H1 (cell line): ENCODE data around the gene CHODL. TPM values are rescaled to one million over a fixed set of nuclear protein-coding genes. Genes with fewer than 3 reads are reported as not detected.

ENCODE experiments used
- CTCF ChIA-PET: fragments of 300-600 bp; sonication (Branson Sonifier 250); formaldehyde crosslinking; loops from one replicate; lab custom pipeline; 2021; ENCODE audit not compliant: partially characterized antibody; lab: Charles Lee
- POLR2A ChIA-PET: fragments of 300-600 bp; sonication (Branson Sonifier 250); formaldehyde crosslinking; loops from one replicate; lab custom pipeline; 2021; ENCODE audit warnings: inconsistent platforms; ENCODE audit not compliant: partially characterized antibody; lab: Charles Lee
- DNase-seq, 2 experiments: peaks; one replicate each; pipeline versions ENCODE4 v3.0.0 to v3.0.0-alpha.2; 2010 to 2022; ENCODE audit warnings: low spot score in 2 of 2, low read depth in 1 of 2, mixed read lengths in 1 of 2
- FAIRE-seq: peaks from 2 replicates; lab custom pipeline; 2011; peaks lifted over from hg19 to GRCh38; lab: Jason Lieb, UNC
- H2AFZ ChIP-seq: 2 replicates; pipeline ENCODE4 v1.8.1; 2012; ENCODE audit warnings: low read length, inconsistent platforms
- H2AK5ac ChIP-seq: 2 replicates; pipeline ENCODE4 v1.6.1; 2013; ENCODE audit warnings: low read depth, low read length
- H2BK120ac ChIP-seq: replicated peaks from 2 replicates; pipeline ENCODE3; 2013; ENCODE audit warnings: low read depth, low read length, inconsistent platforms
- H2BK12ac ChIP-seq: 2 replicates; pipeline ENCODE4 v1.6.1; 2013; ENCODE audit warnings: low read depth, low read length
- H2BK15ac ChIP-seq: 2 replicates; pipeline ENCODE4 v1.6.1; 2013; ENCODE audit warnings: low read length
- H2BK20ac ChIP-seq: 2 replicates; pipeline ENCODE4 v1.6.1; 2013; ENCODE audit warnings: low read length
- H2BK5ac ChIP-seq: 2 replicates; pipeline ENCODE4 v1.6.1; 2013; ENCODE audit warnings: low read depth, low read length
- H3K14ac ChIP-seq: 2 replicates; pipeline ENCODE4 v1.6.1; 2013; ENCODE audit warnings: inconsistent platforms; ENCODE audit not compliant: insufficient read length
- H3K18ac ChIP-seq: 2 replicates; pipeline ENCODE4 v1.6.1; 2013; ENCODE audit warnings: low read length; ENCODE audit errors: extremely low read depth
- H3K23ac ChIP-seq: 2 replicates; pipeline ENCODE4 v1.6.1; 2013; ENCODE audit warnings: inconsistent platforms; ENCODE audit not compliant: insufficient read length
- H3K23me2 ChIP-seq: 2 replicates; pipeline ENCODE4 v1.6.1; 2013; ENCODE audit warnings: low read depth, low read length
- H3K27ac ChIP-seq: 2 replicates; pipeline ENCODE4 v1.6.1; 2011; ENCODE audit warnings: low read depth, low read length, inconsistent platforms
- H3K27me3 ChIP-seq, 4 experiments: replicated peaks in 1 of 4; 1 replicate in 1 of 4; 2 replicates in 3 of 4; pipeline versions ENCODE4 v1.6.1 to v1.8.1; 2011 to 2013; ENCODE audit warnings: low read length in 3 of 4, mild to moderate bottlenecking in 3 of 4, inconsistent platforms in 2 of 4, mixed read lengths in 2 of 4, moderate library complexity in 1 of 4; ENCODE audit not compliant: control insufficient read depth in 3 of 4, insufficient read depth in 3 of 4; ENCODE audit errors: extremely low read depth in 1 of 4
- H3K36me3 ChIP-seq, 4 experiments: 2 replicates each; pipeline versions ENCODE4 v1.6.1 to v1.8.1; 2011 to 2013; ENCODE audit warnings: mild to moderate bottlenecking in 4 of 4, low read length in 3 of 4, moderate library complexity in 2 of 4, control low read depth in 1 of 4, inconsistent platforms in 1 of 4; ENCODE audit not compliant: insufficient read depth in 4 of 4, control insufficient read depth in 2 of 4
- H3K4ac ChIP-seq: replicated peaks from 2 replicates; pipeline ENCODE3; 2013; ENCODE audit warnings: low read length, low read depth, mixed read lengths, inconsistent platforms; ENCODE audit not compliant: insufficient read length
- H3K4me1 ChIP-seq, 4 experiments: replicated peaks in 1 of 4; 1 replicate in 1 of 4; 2 replicates in 3 of 4; pipeline versions ENCODE4 v1.6.1 to v1.8.1; 2011 to 2013; ENCODE audit warnings: low read length in 3 of 4, inconsistent platforms in 2 of 4, mixed read lengths in 1 of 4; ENCODE audit not compliant: insufficient read depth in 4 of 4, control insufficient read depth in 3 of 4
- H3K4me2 ChIP-seq, 2 experiments: 2 replicates each; pipeline versions ENCODE4 v1.6.1 to v1.8.1; 2011 to 2013; ENCODE audit warnings: low read depth in 2 of 2, low read length in 2 of 2, control low read depth in 1 of 2, inconsistent platforms in 1 of 2, mild to moderate bottlenecking in 1 of 2; ENCODE audit not compliant: insufficient read depth in 1 of 2
- H3K4me3 ChIP-seq, 4 experiments: fragments of 200-600, 300-600 bp in 1 of 4; sonication (generic), shearing (Covaris generic), sonication (Bioruptor Twin) in 1 of 4; 2 replicates each; pipeline versions ENCODE4 v1.5.1 to v1.8.1; 2011 to 2016; ENCODE audit warnings: low read length in 4 of 4, low read depth in 3 of 4, control low read depth in 2 of 4, inconsistent platforms in 2 of 4, mild to moderate bottlenecking in 2 of 4, mixed read lengths in 1 of 4, moderate library complexity in 1 of 4; ENCODE audit not compliant: insufficient read depth in 2 of 4; ENCODE audit errors: extremely low read depth in 1 of 4
- H3K56ac ChIP-seq: replicated peaks from 2 replicates; pipeline ENCODE3; 2013; ENCODE audit warnings: low read depth, mild to moderate bottlenecking, mixed read lengths, low read length, inconsistent platforms; ENCODE audit not compliant: insufficient read length
- H3K79me1 ChIP-seq: 2 replicates; pipeline ENCODE4 v1.6.1; 2013; ENCODE audit warnings: low read depth, low read length, control low read depth
- H3K79me2 ChIP-seq, 2 experiments: 2 replicates each; pipeline versions ENCODE4 v1.6.1 to v1.8.1; 2012 to 2013; ENCODE audit warnings: low read length in 2 of 2, mild to moderate bottlenecking in 2 of 2, inconsistent platforms in 1 of 2; ENCODE audit not compliant: insufficient read depth in 2 of 2, control insufficient read depth in 1 of 2
- H3K9ac ChIP-seq, 4 experiments: replicated peaks in 1 of 4; 1 replicate in 1 of 4; 2 replicates in 3 of 4; pipeline versions ENCODE4 v1.6.1 to v1.8.1; 2011 to 2013; ENCODE audit warnings: low read depth in 3 of 4, low read length in 3 of 4, control low read depth in 2 of 4, mild to moderate bottlenecking in 2 of 4, moderate library complexity in 2 of 4, inconsistent platforms in 1 of 4; ENCODE audit errors: extremely low read depth in 1 of 4
- H3K9me3 ChIP-seq, 2 experiments: 2 replicates each; pipeline versions ENCODE4 v1.6.1 to v1.8.1; 2012 to 2013; ENCODE audit warnings: mild to moderate bottlenecking in 2 of 2, moderate library complexity in 2 of 2, control low read depth in 1 of 2, inconsistent platforms in 1 of 2, low read depth in 1 of 2, low read length in 1 of 2, mixed read lengths in 1 of 2; ENCODE audit not compliant: insufficient read depth in 2 of 2
- H4K20me1 ChIP-seq, 2 experiments: replicated peaks in 1 of 2; 2 replicates each; pipeline versions ENCODE3 to v1.8.1; 2011 to 2013; ENCODE audit warnings: inconsistent platforms in 2 of 2, low read length in 2 of 2, mild to moderate bottlenecking in 1 of 2; ENCODE audit not compliant: insufficient read depth in 2 of 2, control insufficient read depth in 1 of 2
- H4K5ac ChIP-seq: 2 replicates; pipeline ENCODE4 v1.6.1; 2013; ENCODE audit warnings: low read length, low read depth, mixed read lengths, inconsistent platforms; ENCODE audit not compliant: insufficient read length
- H4K8ac ChIP-seq: 2 replicates; pipeline ENCODE4 v1.8.0; 2013; ENCODE audit warnings: mild to moderate bottlenecking, moderate library complexity, low read length, inconsistent platforms; ENCODE audit not compliant: insufficient read depth; ENCODE audit errors: extremely low read depth
- H4K91ac ChIP-seq: replicated peaks from 2 replicates; pipeline ENCODE3; 2013; ENCODE audit warnings: low read length, mixed read lengths, inconsistent platforms; ENCODE audit not compliant: insufficient read length
- CTCF ChIP-seq, 3 experiments: IDR thresholded peaks; 1 replicate in 2 of 3; 2 replicates in 1 of 3; pipeline versions ENCODE4 v1.5.1 to v1.6.1; 2011; ENCODE audit warnings: low read length in 3 of 3, mild to moderate bottlenecking in 3 of 3, inconsistent platforms in 2 of 3, low read depth in 1 of 3, moderate library complexity in 1 of 3; ENCODE audit not compliant: insufficient read depth in 1 of 3; ENCODE audit errors: control extremely low read depth in 1 of 3
- GABPA ChIP-seq: IDR thresholded peaks from 2 replicates; pipeline ENCODE4 v1.6.1; 2011; ENCODE audit warnings: mild to moderate bottlenecking, low read length, moderate library complexity, borderline replicate concordance; ENCODE audit not compliant: insufficient read depth
- HDAC2 ChIP-seq, 2 experiments: fragments of 300-600 bp in 1 of 2; sonication (generic) in 1 of 2; IDR thresholded peaks; 2 replicates each; pipeline ENCODE4 v1.6.1; 2011 to 2012; ENCODE audit warnings: low read depth in 2 of 2, low read length in 2 of 2, mild to moderate bottlenecking in 2 of 2, moderate library complexity in 2 of 2, borderline replicate concordance in 1 of 2, inconsistent platforms in 1 of 2
- NANOG ChIP-seq: IDR thresholded peaks from 2 replicates; pipeline ENCODE4 v1.6.1; 2011; ENCODE audit warnings: low read length, low read depth, mild to moderate bottlenecking, inconsistent platforms; ENCODE audit not compliant: insufficient read depth, poor library complexity, severe bottlenecking
- SIX5 ChIP-seq: IDR thresholded peaks from 2 replicates; pipeline ENCODE4 v1.6.1; 2011; ENCODE audit warnings: mild to moderate bottlenecking, low read depth, low read length
- TBP ChIP-seq: IDR thresholded peaks from 2 replicates; pipeline ENCODE4 v1.6.1; 2011; ENCODE audit warnings: low read depth, low read length, improper control_type of control experiment
- YY1 ChIP-seq: IDR thresholded peaks from 2 replicates; pipeline ENCODE4 v1.6.1; 2011; ENCODE audit warnings: low read depth, mild to moderate bottlenecking, low read length
- WGBS, 2 experiments: shearing (Covaris generic) in 1 of 2; methylation state at CpG; one replicate each; pipeline versions ENCODE4 v1.1.6 to v1.1.7; 2013 to 2015; ENCODE audit warnings: low lambda C conversion rate in 2 of 2, mixed read lengths in 2 of 2, inconsistent platforms in 1 of 2, low coverage in 1 of 2, missing lambda C conversion rate in 1 of 2; ENCODE audit not compliant: insufficient replicate concordance in 2 of 2, insufficient coverage in 1 of 2, insufficient read length in 1 of 2; ENCODE audit errors: extremely low coverage in 1 of 2, missing lambda C conversion rate in 1 of 2; 5-methylcytosine and 5-hydroxymethylcytosine counted together
- polyA plus RNA-seq, 7 experiments: library from polyadenylated mRNA; depleted of rRNA in 3 of 7; stranded (reverse) in 5 of 7; unstranded in 2 of 7; fragments of >200 nt in 5 of 7; fragments of 200-250 nt in 2 of 7; gene quantifications; 1 replicate in 5 of 7; 2 replicates in 1 of 7; 4 replicates in 1 of 7; pipeline versions ENCODE4 v1.2.1 to v1.2.3, GENCODE V29; 2011 to 2013; ENCODE audit warnings: missing spikeins in 2 of 7, mixed read lengths in 2 of 7
- total RNA-seq: library from RNA; stranded (reverse); fragmentation: NEBNext Ultra II Directional; extraction: Animal tissue kit (Norgen Biotek cat#: 25700); gene quantifications from 2 replicates; pipeline ENCODE4 v1.2.1, GENCODE V29; 2021

Gene CHODL
- total and polyA plus RNA-seq, 2 of the 8 experiments (the other 6 are each of a cell fraction or from before 2014, with no cell fraction given) = 0.39 to 0.82 TPM

DNA sequence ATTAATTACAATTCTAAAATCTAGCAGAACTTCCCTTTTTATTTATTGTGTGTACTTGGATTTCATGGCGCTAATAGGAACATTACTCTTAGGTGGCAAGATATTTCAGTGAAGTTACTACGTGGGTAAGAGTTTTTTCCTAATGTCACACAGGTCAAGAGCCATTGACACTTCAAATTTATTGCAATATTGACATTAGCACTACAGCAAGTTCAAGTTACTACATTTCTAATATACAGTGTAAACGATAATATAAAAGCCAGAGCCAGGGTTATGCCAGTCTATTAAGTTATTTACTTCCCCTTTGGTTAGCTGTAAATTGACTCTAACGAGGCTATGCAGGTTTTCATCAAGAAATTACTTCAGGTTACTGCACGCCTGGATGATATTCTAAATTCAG is 29.7 kb downstream of the CHODL start:
- H3K9me3 ChIP-seq = no peaks in the 10 kb centered on the region
- FAIRE-seq (no peak), DNase-seq (no peak)
- H3K14ac ChIP-seq = no peak overlapping the region
- H3K4me3 ChIP-seq = no peak overlapping the region
- WGBS, 2 experiments = 88% methylated on average over 5 of the region's 5 CpGs; no CpG with 5 or more reads in 1 of the 2 experiments
- H2BK5ac ChIP-seq = no peak overlapping the region
- no peak overlapping the region for H2AFZ ChIP-seq
- H2AK5ac ChIP-seq = no peak overlapping the region
- no peaks in the 10 kb centered on the region for H3K4me1 ChIP-seq
- no peak overlapping the region for H4K5ac ChIP-seq
- no peak overlapping the region for H3K18ac ChIP-seq
- H4K20me1 ChIP-seq = no peaks in the 10 kb centered on the region
- H3K27ac ChIP-seq = no peak overlapping the region
- H2BK120ac ChIP-seq = no peak overlapping the region
- no peaks in the 10 kb centered on the region for H3K36me3 ChIP-seq
- no peak overlapping the region for H3K9ac ChIP-seq
- no peak overlapping the region for H4K91ac ChIP-seq
- no peak overlapping the region for H2BK12ac ChIP-seq
- no peaks in the 10 kb centered on the region for H3K23me2 ChIP-seq
- H2BK15ac ChIP-seq = no peak overlapping the region
- no peak overlapping the region for H4K8ac ChIP-seq
- H3K79me2 ChIP-seq = no peaks in the 10 kb centered on the region
- no peak overlapping the region for H3K56ac ChIP-seq
- POLR2A ChIA-PET = no interaction called here
- no peak overlapping the region for H3K23ac ChIP-seq
- H3K4me2 ChIP-seq = no peak overlapping the region
- no peaks in the 10 kb centered on the region for H3K27me3 ChIP-seq
- CTCF ChIA-PET = interaction anchor here (1.1 to 1.4 kb wide), 3 partner anchors 24 to 95 kb away, joined by 3 to 4 read pairs (median 3); no protein-coding TSS in a partner anchor
- no peak overlapping the region for H2BK20ac ChIP-seq
- H3K4ac ChIP-seq = no peak overlapping the region
- no peaks in the 10 kb centered on the region for H3K79me1 ChIP-seq
- TF ChIP-seq HDAC2 (IDR thresholded peaks at IDR 0.05; ENCODE audit: borderline replicate concordance in 1 of 2, low read depth in 2 of 2, low read length in 2 of 2) (no peak), SIX5 (no peak), GABPA (no peak), YY1 (no peak), CTCF (IDR thresholded peaks at IDR 0.05; ENCODE audit: control extremely low read depth in 1 of 3, insufficient read depth in 1 of 3, low read depth in 1 of 3, low read length in 3 of 3) (no peak), NANOG (no peak), TBP (no peak)
